HUES48 (cell line): ENCODE data around the gene TMEM250.

Source experiments
- H3K27ac ChIP-seq: one replicate; pipeline ENCODE4 v1.7.0; 2013; ENCODE audit warnings: low read depth, low read length, inconsistent platforms
- H3K27me3 ChIP-seq: 2 replicates; pipeline ENCODE4 v1.6.1; 2013; ENCODE audit warnings: mild to moderate bottlenecking, low read length; ENCODE audit not compliant: control insufficient read depth, insufficient read depth
- H3K36me3 ChIP-seq: 2 replicates; pipeline ENCODE4 v1.6.1; 2013; ENCODE audit warnings: low read length; ENCODE audit not compliant: control insufficient read depth, insufficient read depth
- H3K4me1 ChIP-seq: 2 replicates; pipeline ENCODE4 v1.6.1; 2013; ENCODE audit warnings: mild to moderate bottlenecking, low read length; ENCODE audit not compliant: control insufficient read depth, insufficient read depth
- H3K4me3 ChIP-seq: 2 replicates; pipeline ENCODE4 v1.5.1; 2013; ENCODE audit warnings: mild to moderate bottlenecking, low read depth, low read length
- H3K9ac ChIP-seq: 2 replicates; pipeline ENCODE4 v1.6.1; 2013; ENCODE audit warnings: mild to moderate bottlenecking, low read depth, low read length, moderate library complexity
- H3K9me3 ChIP-seq: 2 replicates; pipeline ENCODE4 v1.6.1; 2013; ENCODE audit warnings: low read length; ENCODE audit not compliant: control insufficient read depth, insufficient read depth

The TMEM250 gene

GRCh38 chr9:136116360-136117098 lies 2.1 kb downstream of the TMEM250 start:
- peaks cover 16% of the 10 kb centered on the region for H3K36me3 ChIP-seq
- H3K4me1 ChIP-seq: peaks cover 10% of the 10 kb centered on the region
- no peaks in the 10 kb centered on the region for H3K9me3 ChIP-seq
- no peak overlapping the region for H3K27ac ChIP-seq
- H3K9ac ChIP-seq: no peak overlapping the region
- H3K4me3 ChIP-seq: no peak overlapping the region
- H3K27me3 ChIP-seq: no peaks in the 10 kb centered on the region

DNA sequence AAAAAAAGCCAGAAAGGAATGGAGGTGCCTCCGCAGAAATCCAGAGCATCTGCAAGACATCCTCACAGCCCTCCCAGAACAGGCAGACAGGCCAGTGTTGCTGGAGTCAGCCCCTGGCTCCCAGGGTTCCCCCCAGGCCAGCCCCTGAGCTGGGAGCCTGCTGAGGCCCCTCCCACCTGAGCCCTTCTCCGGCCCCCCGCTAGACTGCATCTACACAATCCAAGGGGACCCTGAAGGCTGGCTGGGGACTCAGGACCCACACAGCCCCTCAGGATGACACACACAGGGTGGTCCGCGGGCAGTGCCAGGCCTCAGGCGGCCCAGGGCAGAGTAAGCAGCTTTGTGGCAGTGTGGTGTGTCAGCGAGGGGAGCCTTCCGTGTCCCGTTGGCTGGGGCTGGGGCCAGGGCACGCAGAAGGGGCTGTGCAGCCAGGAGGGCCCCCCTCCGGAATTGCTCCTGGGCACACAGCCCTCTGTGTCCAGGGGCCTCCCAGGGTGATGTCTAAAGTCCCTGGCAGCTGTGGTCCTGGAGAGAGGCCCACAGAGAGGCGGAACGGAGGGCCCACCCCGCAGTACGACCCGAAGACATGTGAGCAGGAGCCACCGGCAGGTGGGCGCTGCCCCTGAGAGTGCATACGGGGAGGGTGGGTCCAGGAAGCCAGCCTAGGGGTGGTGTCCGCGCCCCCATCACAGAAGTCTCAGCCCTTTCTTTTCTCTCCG lies 2.9 kb downstream of the TMEM250 start:
- Histone ChIP-seq H3K4me3 (no peak overlapping the region), H3K4me1 (peaks cover 10% of the 10 kb centered on the region), H3K36me3 (peaks cover 16% of the 10 kb centered on the region), H3K27me3 (no peaks in the 10 kb centered on the region), H3K9ac (no peak overlapping the region), H3K27ac (no peak overlapping the region), H3K9me3 (no peaks in the 10 kb centered on the region)

- H3K9me3 ChIP-seq: no peaks in the 10 kb centered on the region
- H3K36me3 ChIP-seq: peaks cover 16% of the 10 kb centered on the region
- no peak overlapping the region for H3K27ac ChIP-seq
- H3K9ac ChIP-seq: no peak overlapping the region
- no peak overlapping the region for H3K4me3 ChIP-seq
- H3K27me3 ChIP-seq: no peaks in the 10 kb centered on the region
- peaks cover 14% of the 10 kb centered on the region for H3K4me1 ChIP-seq
These were observed 3.5 kb downstream of the TMEM250 start for GRCh38 chr9:136115206-136115605.

DNA sequence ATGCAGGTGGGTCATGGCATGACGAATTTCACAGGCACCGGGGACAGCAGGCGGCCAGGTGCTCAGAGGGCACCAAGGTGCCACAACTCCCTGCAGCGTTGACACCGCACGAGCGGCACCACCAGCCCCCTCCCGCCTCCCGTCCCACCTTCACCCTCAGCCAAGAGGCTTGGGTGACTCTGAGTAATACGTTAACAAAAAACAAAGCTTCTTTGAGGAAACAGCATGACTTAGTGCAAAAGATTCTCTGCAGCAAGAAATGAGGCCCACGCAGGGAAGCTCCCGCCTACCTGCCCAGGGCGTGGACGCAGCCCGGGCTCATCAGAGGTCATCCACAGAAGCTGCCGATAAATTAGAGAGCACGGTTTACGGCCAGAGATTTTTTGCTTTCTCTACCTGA lies 4.1 kb downstream of the TMEM250 start:
- peaks cover 16% of the 10 kb centered on the region for H3K36me3 ChIP-seq
- H3K27me3 ChIP-seq: no peaks in the 10 kb centered on the region
- H3K4me3 ChIP-seq: no peak overlapping the region
- H3K9ac ChIP-seq: no peak overlapping the region
- H3K27ac ChIP-seq: no peak overlapping the region
- peaks cover 15% of the 10 kb centered on the region for H3K4me1 ChIP-seq
- no peaks in the 10 kb centered on the region for H3K9me3 ChIP-seq

- H3K4me1 ChIP-seq: peaks cover 17% of the 10 kb centered on the region
- no peak overlapping the region for H3K4me3 ChIP-seq
- H3K27ac ChIP-seq: no peak overlapping the region
- H3K9me3 ChIP-seq: no peaks in the 10 kb centered on the region
- H3K36me3 ChIP-seq: peaks cover 16% of the 10 kb centered on the region
- no peak overlapping the region for H3K9ac ChIP-seq
- no peaks in the 10 kb centered on the region for H3K27me3 ChIP-seq
These were observed 6.1 kb downstream of the TMEM250 start for GRCh38 chr9:136112541-136112940.

- H3K9me3 ChIP-seq: no peaks in the 10 kb centered on the region
- no peak overlapping the region for H3K4me3 ChIP-seq
- H3K27me3 ChIP-seq: no peaks in the 10 kb centered on the region
- H3K36me3 ChIP-seq: peaks cover 16% of the 10 kb centered on the region
- no peak overlapping the region for H3K27ac ChIP-seq
- H3K4me1 ChIP-seq: peaks cover 13% of the 10 kb centered on the region
- no peak overlapping the region for H3K9ac ChIP-seq
These were observed 6.8 kb downstream of the TMEM250 start for GRCh38 chr9:136111910-136112309.

GRCh38 chr9:136111190-136111589 lies 7.5 kb downstream of the TMEM250 start:
- Histone ChIP-seq H3K9ac (no peak overlapping the region), H3K4me3 (no peak overlapping the region), H3K27me3 (no peaks in the 10 kb centered on the region), H3K27ac (no peak overlapping the region), H3K4me1 (peaks cover 13% of the 10 kb centered on the region), H3K9me3 (no peaks in the 10 kb centered on the region), H3K36me3 (peaks cover 11% of the 10 kb centered on the region)

DNA sequence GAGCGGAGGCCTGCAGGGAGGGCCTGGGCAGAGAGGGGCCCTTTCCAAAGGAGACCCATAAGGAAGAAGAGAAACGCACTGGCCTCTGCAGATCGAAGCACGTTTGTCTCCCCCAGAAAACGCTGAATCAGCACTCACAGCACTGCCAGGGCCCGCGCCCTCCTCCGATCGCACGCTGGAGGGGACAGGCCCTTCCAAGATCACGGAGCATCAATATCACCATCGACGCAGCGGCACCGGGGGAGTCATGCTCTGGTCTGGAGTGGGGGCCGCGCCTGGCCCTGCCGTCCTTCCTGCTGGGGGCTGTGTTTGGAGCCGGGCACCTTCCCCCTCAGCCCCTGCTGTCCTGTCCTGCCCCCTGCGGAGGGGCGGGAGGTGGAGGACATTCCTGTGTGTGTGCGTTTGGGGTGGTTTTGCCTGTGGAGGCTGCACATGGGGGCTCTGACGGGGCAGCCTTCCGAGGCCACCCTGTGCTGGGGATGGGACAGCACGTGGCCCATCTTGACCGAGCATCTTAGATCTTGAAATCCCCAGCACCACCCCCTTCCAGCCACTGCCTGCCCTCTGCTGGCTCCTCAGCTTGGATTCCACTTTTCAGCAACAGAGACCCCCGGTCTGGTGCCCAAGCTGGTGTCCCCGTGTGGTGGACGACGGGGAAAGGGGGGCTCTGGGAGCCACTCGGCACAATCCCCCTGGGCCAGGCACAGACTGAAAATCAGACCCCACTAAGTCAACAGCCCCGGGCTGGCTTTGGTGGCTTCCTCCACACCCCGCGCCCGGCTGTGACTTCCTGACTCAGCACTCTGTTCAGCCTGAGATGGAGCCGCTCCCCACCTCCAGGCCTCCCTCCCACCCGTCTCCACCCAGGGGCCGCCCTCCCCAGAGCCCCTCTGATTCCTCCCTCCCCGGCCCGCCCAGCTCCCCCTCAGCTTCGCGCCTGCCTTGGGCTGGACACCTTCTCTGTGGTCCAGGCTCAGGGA lies 8.3 kb downstream of the TMEM250 start:
- Histone ChIP-seq H3K9me3 (no peaks in the 10 kb centered on the region), H3K4me1 (peaks cover 19% of the 10 kb centered on the region), H3K36me3 (peaks cover 3% of the 10 kb centered on the region), H3K27ac (peak overlapping the region; percentile 52), H3K27me3 (no peaks in the 10 kb centered on the region), H3K4me3 (peak overlapping the region; percentile 48), H3K9ac (peak overlapping the region; percentile 49)

DNA sequence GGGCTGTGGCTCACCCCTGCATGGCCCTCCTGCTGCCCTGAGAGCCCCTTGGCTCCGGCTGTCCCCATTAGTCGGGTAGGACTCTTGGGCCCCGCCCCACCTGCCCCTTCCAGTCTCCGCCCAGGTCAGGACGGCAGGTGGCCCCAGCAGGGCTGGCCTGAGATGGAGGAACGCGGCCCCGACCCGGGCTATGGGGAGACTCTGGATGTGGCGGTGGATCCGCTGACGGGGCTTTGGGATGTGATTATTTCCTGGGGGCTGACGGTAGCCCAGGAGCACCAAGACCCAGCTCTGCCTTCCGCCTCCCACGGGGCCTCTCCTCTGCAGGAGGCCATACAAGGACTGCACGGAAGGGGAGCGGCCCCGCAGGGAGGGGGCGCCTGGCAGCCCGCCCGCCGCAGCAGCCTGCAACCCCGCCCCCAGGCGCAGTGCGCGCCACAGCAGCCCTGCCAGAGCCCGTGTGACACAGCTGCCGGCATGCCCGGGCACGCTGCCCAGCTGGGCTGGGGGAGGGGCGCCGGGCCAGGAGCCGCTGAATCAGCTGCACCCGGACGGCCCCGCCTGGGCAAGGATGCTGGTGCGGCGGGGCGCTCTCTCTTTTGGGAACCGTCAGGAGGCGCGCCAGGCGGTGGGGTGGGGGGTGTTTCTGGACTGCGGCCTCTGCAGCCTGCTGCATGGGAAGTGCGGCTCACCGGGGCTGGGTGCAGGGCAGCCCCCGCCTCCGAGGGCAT lies 9.2 kb downstream of the TMEM250 start:
- Histone ChIP-seq H3K27me3 (no peaks in the 10 kb centered on the region), H3K4me1 (peaks cover 22% of the 10 kb centered on the region), H3K27ac (peak overlapping the region; percentile 52), H3K9ac (peak overlapping the region; percentile 49), H3K36me3 (no peaks in the 10 kb centered on the region), H3K9me3 (no peaks in the 10 kb centered on the region), H3K4me3 (peak overlapping the region; percentile 48)

GRCh38 chr9:136108648-136109266 lies 9.9 kb downstream of the TMEM250 start:
- peaks cover 28% of the 10 kb centered on the region for H3K4me1 ChIP-seq
- no peaks in the 10 kb centered on the region for H3K36me3 ChIP-seq
- H3K27me3 ChIP-seq: no peaks in the 10 kb centered on the region
- H3K27ac ChIP-seq: peak overlapping the region; percentile 52
- H3K9ac ChIP-seq: peak overlapping the region; percentile 28; the same call in 1 of the 2 replicates
- H3K9me3 ChIP-seq: no peaks in the 10 kb centered on the region
- peak overlapping the region; percentile 48; the same call in 1 of the 2 replicates for H3K4me3 ChIP-seq
